ENCODE results near the gene GTF2I. TPM values are rescaled to one million over a fixed set of nuclear protein-coding genes. Genes with fewer than 3 reads are reported as not detected.
"Not testable (repeated sequence)": the region's sequence is repeated elsewhere in the genome, so short reads cannot be mapped to it uniquely, and the experiment has no call there.

The GTF2I gene
- total and polyA plus RNA-seq, 4 donors, result 27.4 to 97.9 (median 65.8) TPM

DNA sequence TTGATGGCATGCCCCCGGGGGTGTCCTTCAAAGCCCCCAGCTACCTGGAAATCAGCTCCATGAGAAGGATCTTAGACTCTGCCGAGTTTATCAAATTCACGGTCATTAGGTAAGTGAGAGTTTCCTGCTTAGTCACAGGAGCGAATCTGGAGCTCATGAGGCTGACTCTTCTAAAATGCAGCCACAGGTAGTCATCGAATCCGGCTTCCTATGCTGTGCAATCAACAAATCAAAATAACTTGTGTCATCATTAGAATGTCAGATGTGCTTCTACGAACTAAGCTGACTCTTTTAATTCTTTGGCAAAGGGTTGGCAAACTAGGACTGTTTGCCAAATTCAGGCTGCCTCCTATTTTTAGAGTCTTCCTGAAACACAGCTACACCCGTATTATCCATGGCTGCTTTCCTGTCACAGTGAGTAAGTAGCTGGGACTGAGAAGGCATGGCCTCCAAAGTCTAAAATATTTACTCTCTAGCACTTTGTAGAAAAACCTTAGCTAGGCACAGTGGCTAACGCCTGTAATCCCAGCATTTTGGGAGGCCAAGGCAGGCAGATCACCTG, 96.5 kb downstream of the GTF2I start:
- not testable (repeated sequence) for H3K4me1 ChIP-seq (ENCODE audit: control insufficient read depth in 4 of 4, insufficient read depth in 4 of 4, low read length in 3 of 4); H3K9me3 ChIP-seq (ENCODE audit: control insufficient read depth in 4 of 4, low read length in 3 of 4); H3K27ac ChIP-seq (ENCODE audit: low read depth in 1 of 2, low read length in 2 of 2); H3K36me3 ChIP-seq (ENCODE audit: control insufficient read depth in 4 of 4, insufficient read depth in 3 of 4, low read depth in 1 of 4, low read length in 3 of 4); H3K9ac ChIP-seq (ENCODE audit: low read depth in 1 of 2, low read length in 2 of 2); H3K4me3 ChIP-seq (ENCODE audit: low read depth in 1 of 3, low read length in 3 of 3); H3K27me3 ChIP-seq (ENCODE audit: control insufficient read depth in 4 of 4, insufficient read depth in 4 of 4, low read length in 3 of 4); DNase-seq (ENCODE audit: low spot score)
- no CpG with 5 or more reads among the region's 9 CpGs for WGBS

DNA sequence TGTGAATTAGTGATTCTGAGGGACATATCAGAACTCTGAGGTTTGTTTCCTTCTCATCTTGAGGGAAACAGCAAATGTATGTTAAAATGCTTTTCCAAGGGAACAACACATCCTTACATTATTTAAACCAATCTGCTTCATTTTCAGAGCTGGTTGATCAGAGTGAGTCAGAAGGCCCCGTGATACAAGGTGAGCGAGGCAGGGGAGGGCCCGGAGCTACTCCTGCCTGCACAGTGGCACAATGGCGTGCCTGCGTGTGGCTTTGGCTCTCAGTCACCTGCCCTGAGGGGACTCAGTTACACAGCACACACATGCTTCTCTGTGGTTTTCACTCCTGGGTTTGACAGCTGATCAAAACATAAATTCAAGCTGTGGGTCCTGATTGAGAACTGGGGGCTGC, 99.2 kb downstream of the GTF2I start:
- not testable (repeated sequence) for H3K4me3 ChIP-seq (ENCODE audit: low read depth in 1 of 3, low read length in 3 of 3); H3K36me3 ChIP-seq (ENCODE audit: control insufficient read depth in 4 of 4, insufficient read depth in 3 of 4, low read depth in 1 of 4, low read length in 3 of 4); H3K9me3 ChIP-seq (ENCODE audit: control insufficient read depth in 4 of 4, low read length in 3 of 4); H3K4me1 ChIP-seq (ENCODE audit: control insufficient read depth in 4 of 4, insufficient read depth in 4 of 4, low read length in 3 of 4); H3K27me3 ChIP-seq (ENCODE audit: control insufficient read depth in 4 of 4, insufficient read depth in 4 of 4, low read length in 3 of 4); DNase-seq (ENCODE audit: low spot score); H3K27ac ChIP-seq (ENCODE audit: low read depth in 1 of 2, low read length in 2 of 2); H3K9ac ChIP-seq (ENCODE audit: low read depth in 1 of 2, low read length in 2 of 2)
- no CpG with 5 or more reads among the region's 5 CpGs for WGBS

DNA sequence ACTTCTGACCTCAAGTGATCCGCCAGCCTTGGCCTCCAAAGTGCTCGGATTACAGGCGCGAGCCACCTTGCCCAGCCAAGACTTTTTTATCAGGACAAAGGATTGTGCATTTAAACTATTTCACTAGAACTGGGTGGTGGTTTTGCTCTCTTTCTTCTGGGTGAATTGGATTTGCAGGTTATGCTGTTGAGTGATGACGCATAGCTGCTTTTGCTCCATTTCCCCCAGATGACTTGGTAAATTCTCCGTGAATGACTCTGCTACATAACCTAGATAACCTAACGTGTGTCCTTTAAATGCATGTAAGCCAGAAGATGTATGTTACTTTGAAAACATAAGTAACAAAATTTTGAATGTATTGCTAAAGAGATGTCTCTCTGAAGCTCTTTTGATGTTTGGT, 100.8 kb downstream of the GTF2I start:
- not testable (repeated sequence) for H3K27ac ChIP-seq (ENCODE audit: low read depth in 1 of 2, low read length in 2 of 2)
- whole genome bisulfite sequencing, result no CpG with 5 or more reads among the region's 7 CpGs

DNA sequence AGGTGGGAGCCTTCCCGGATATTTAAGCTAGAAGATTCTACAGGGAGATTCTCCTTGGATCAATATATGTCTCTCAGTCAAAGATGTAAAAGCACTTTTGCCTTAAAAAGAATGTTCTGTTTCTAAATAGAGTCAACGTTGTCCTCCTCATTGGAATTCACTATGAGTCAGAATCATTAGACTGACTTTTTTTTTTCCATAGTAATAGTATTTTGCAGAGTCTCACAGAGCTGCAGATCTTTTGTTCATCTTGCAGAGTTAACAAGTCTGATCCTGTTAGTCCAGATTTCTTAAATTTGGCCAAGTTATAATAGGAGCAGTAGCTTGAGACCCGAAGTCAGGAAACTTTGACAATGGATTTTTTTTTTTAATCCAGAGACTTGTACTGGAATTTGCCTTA, 101.5 kb downstream of the GTF2I start:
- not testable (repeated sequence) for DNase-seq (ENCODE audit: low spot score); H3K36me3 ChIP-seq (ENCODE audit: control insufficient read depth in 4 of 4, insufficient read depth in 3 of 4, low read depth in 1 of 4, low read length in 3 of 4); H3K4me3 ChIP-seq (ENCODE audit: low read depth in 1 of 3, low read length in 3 of 3); H3K27ac ChIP-seq (ENCODE audit: low read depth in 1 of 2, low read length in 2 of 2); H3K27me3 ChIP-seq (ENCODE audit: control insufficient read depth in 4 of 4, insufficient read depth in 4 of 4, low read length in 3 of 4); H3K4me1 ChIP-seq (ENCODE audit: control insufficient read depth in 4 of 4, insufficient read depth in 4 of 4, low read length in 3 of 4); H3K9me3 ChIP-seq (ENCODE audit: control insufficient read depth in 4 of 4, low read length in 3 of 4); H3K9ac ChIP-seq (ENCODE audit: low read depth in 1 of 2, low read length in 2 of 2)
- WGBS, result no CpG with 5 or more reads among the region's 3 CpGs

More for the DNA sequence above, 100.8 kb downstream of the GTF2I start:
- H3K9me3 ChIP-seq (ENCODE audit: control insufficient read depth in 4 of 4, low read length in 3 of 4); H3K4me3 ChIP-seq (ENCODE audit: low read depth in 1 of 3, low read length in 3 of 3); H3K9ac ChIP-seq (ENCODE audit: low read depth in 1 of 2, low read length in 2 of 2); H3K36me3 ChIP-seq (ENCODE audit: control insufficient read depth in 4 of 4, insufficient read depth in 3 of 4, low read depth in 1 of 4, low read length in 3 of 4); DNase-seq (ENCODE audit: low spot score); H3K27me3 ChIP-seq (ENCODE audit: control insufficient read depth in 4 of 4, insufficient read depth in 4 of 4, low read length in 3 of 4); H3K4me1 ChIP-seq (ENCODE audit: control insufficient read depth in 4 of 4, insufficient read depth in 4 of 4, low read length in 3 of 4): not testable (repeated sequence)

DNA sequence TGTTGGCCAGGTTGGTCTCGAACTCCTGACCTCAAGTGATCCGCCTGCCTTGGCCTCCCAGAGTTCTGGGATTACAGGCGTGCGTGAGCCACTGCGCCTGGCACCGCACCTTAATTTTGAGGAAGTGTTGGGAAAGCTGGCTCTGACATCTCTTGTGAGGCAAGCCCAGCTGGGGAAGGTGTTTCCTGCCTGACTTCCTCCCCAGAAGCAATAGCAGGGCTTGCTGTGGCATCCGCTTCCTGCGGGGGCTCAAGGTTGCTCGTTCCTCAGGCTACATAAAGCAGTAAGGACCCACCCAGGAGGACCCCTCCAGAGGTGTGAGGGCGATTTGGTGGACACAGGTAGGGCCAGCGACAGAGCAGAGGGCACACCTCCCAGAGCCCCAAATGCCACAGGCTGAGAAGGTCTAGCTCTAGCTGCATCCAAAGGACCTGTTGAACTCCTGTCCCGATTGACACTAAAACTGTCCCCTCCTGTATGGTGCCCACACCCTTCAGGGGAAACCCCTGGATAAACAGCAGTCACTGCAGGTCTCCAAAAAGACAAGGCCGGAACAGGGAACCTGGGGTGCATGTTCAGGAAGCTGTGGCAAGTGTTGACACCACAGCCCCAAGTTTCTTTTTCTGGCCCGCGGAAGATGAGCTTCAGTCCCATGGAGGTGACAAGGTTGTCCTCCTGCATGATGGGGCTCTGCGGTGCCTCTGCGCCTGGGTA, 107.8 kb downstream of the GTF2I start:
- not testable (repeated sequence) for H3K27ac ChIP-seq (ENCODE audit: low read depth in 1 of 2, low read length in 2 of 2); DNase-seq (ENCODE audit: low spot score); H3K4me1 ChIP-seq (ENCODE audit: control insufficient read depth in 4 of 4, insufficient read depth in 4 of 4, low read length in 3 of 4); H3K9ac ChIP-seq (ENCODE audit: low read depth in 1 of 2, low read length in 2 of 2); H3K36me3 ChIP-seq (ENCODE audit: control insufficient read depth in 4 of 4, insufficient read depth in 3 of 4, low read depth in 1 of 4, low read length in 3 of 4); H3K9me3 ChIP-seq (ENCODE audit: control insufficient read depth in 4 of 4, low read length in 3 of 4); H3K27me3 ChIP-seq (ENCODE audit: control insufficient read depth in 4 of 4, insufficient read depth in 4 of 4, low read length in 3 of 4); H3K4me3 ChIP-seq (ENCODE audit: low read depth in 1 of 3, low read length in 3 of 3)
- no CpG with 5 or more reads among the region's 17 CpGs for WGBS

DNA sequence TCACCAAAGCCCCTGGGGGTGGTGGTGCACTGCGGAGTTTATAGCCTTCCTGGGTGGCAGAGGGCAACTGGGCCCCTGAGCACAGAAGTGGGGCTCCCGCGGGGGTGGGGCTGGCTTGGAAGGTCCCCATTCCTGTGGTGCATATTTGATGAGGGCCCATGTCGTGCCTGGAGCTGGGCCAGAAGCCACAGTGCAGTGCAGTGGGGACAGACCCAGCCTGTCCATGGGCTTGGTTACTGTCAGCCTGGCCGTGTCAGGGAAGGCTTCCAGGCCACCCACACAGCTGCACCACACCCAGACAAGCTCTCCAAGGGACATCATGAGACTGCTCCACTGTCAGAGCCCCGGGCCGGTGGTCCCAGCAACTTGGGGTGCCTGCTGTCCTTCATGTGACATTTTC, 109.0 kb downstream of the GTF2I start:
- H3K9me3 ChIP-seq (ENCODE audit: control insufficient read depth in 4 of 4, low read length in 3 of 4); DNase-seq (ENCODE audit: low spot score); H3K27ac ChIP-seq (ENCODE audit: low read depth in 1 of 2, low read length in 2 of 2); H3K36me3 ChIP-seq (ENCODE audit: control insufficient read depth in 4 of 4, insufficient read depth in 3 of 4, low read depth in 1 of 4, low read length in 3 of 4); H3K27me3 ChIP-seq (ENCODE audit: control insufficient read depth in 4 of 4, insufficient read depth in 4 of 4, low read length in 3 of 4); H3K9ac ChIP-seq (ENCODE audit: low read depth in 1 of 2, low read length in 2 of 2); H3K4me3 ChIP-seq (ENCODE audit: low read depth in 1 of 3, low read length in 3 of 3); H3K4me1 ChIP-seq (ENCODE audit: control insufficient read depth in 4 of 4, insufficient read depth in 4 of 4, low read length in 3 of 4): not testable (repeated sequence)
- 50% methylated on average over 1 of the region's 7 CpGs for WGBS

DNA sequence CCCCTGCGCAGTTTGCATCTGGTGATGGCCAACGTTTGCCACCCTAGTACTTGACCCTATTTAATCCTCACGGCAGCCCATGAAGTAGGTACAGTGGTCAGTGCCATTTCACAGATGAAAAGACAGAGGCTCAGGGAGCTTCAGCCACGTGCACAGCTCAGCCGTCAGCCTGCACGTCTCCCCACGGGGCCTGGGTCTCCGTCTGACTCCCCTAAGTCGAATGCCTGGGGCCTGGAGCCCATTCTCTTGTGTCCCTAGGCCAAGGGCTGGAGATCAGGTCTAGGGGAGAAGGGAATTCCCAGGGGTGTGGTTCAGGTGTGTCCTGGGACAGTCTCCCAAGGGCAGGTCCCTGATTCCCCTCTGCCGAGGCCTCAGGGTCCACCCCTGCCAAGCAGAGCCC, 109.5 kb downstream of the GTF2I start:
- H3K36me3 ChIP-seq (ENCODE audit: control insufficient read depth in 4 of 4, insufficient read depth in 3 of 4, low read depth in 1 of 4, low read length in 3 of 4); H3K9ac ChIP-seq (ENCODE audit: low read depth in 1 of 2, low read length in 2 of 2); H3K9me3 ChIP-seq (ENCODE audit: control insufficient read depth in 4 of 4, low read length in 3 of 4); H3K27me3 ChIP-seq (ENCODE audit: control insufficient read depth in 4 of 4, insufficient read depth in 4 of 4, low read length in 3 of 4); H3K4me3 ChIP-seq (ENCODE audit: low read depth in 1 of 3, low read length in 3 of 3); H3K4me1 ChIP-seq (ENCODE audit: control insufficient read depth in 4 of 4, insufficient read depth in 4 of 4, low read length in 3 of 4); H3K27ac ChIP-seq (ENCODE audit: low read depth in 1 of 2, low read length in 2 of 2): not testable (repeated sequence)
- 84% methylated on average over 8 of the region's 10 CpGs for WGBS
- peak; percentile 0 for DNase-seq (ENCODE audit: low spot score)

DNA sequence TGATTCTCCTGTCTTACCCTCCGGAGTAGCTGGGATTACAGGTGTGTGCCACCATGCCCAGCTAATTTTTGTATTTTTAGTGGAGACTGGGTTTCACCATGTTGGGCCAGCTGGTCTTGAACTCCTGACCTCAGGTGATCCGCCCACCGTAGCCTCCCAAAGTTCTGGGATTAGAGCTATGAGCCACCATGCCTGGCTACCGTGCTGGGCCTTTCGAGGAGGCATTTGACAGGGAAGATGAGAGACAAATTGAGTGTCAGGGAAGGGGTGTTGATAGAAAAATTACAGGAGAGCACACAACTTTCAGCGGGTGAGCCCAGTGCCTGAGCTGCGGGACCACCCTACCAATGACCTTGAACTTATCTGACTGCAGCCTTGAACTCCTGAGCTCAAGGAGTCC, 112.5 kb downstream of the GTF2I start:
- not testable (repeated sequence) for H3K9me3 ChIP-seq (ENCODE audit: control insufficient read depth in 4 of 4, low read length in 3 of 4); H3K9ac ChIP-seq (ENCODE audit: low read depth in 1 of 2, low read length in 2 of 2); H3K27ac ChIP-seq (ENCODE audit: low read depth in 1 of 2, low read length in 2 of 2); DNase-seq (ENCODE audit: low spot score); H3K27me3 ChIP-seq (ENCODE audit: control insufficient read depth in 4 of 4, insufficient read depth in 4 of 4, low read length in 3 of 4); H3K4me1 ChIP-seq (ENCODE audit: control insufficient read depth in 4 of 4, insufficient read depth in 4 of 4, low read length in 3 of 4); H3K4me3 ChIP-seq (ENCODE audit: low read depth in 1 of 3, low read length in 3 of 3); H3K36me3 ChIP-seq (ENCODE audit: control insufficient read depth in 4 of 4, insufficient read depth in 3 of 4, low read depth in 1 of 4, low read length in 3 of 4)
- WGBS, result 90% methylated on average over 4 of the region's 7 CpGs
